HG03520 (cell line): ENCODE data around the gene TMEM164.
A peak's percentile ranks its signal among the peaks of the same experiment; 100 is the strongest.

Experiments used
- ATAC-seq: cut with Tn5 transposase; IDR thresholded peaks from one replicate; pipeline ENCODE4 v1.9.1; 2021; ENCODE audit warnings: mild to moderate bottlenecking, moderate library complexity; ENCODE audit not compliant: unreplicated experiment

The TMEM164 gene

GRCh38 chrX:110062919-110063318 is 60.0 kb downstream of the TMEM164 start:
- no peak for ATAC-seq

GRCh38 chrX:110066488-110067225 is 63.7 kb downstream of the TMEM164 start:
- no peak for ATAC-seq

GRCh38 chrX:110070970-110071369 is 68.1 kb downstream of the TMEM164 start:
- no peak for ATAC-seq

- no peak for ATAC-seq
Observed at GRCh38 chrX:110081320-110081719, 78.4 kb downstream of the TMEM164 start.

GRCh38 chrX:110081740-110082139 is 78.8 kb downstream of the TMEM164 start:
- no peak for ATAC-seq

- no peak for ATAC-seq
Observed at GRCh38 chrX:110082161-110082560, 79.2 kb downstream of the TMEM164 start.

GRCh38 chrX:110086162-110086915 is 83.4 kb downstream of the TMEM164 start:
- ATAC-seq: no peak

- peak; percentile 58 for ATAC-seq
Observed at GRCh38 chrX:110086916-110087484, 84.1 kb downstream of the TMEM164 start.

GRCh38 chrX:110087485-110088356 is 84.8 kb downstream of the TMEM164 start:
- ATAC-seq: no peak

- no peak for ATAC-seq
Observed at GRCh38 chrX:110089656-110090403, 86.9 kb downstream of the TMEM164 start.

- ATAC-seq: no peak
Observed at GRCh38 chrX:110097920-110098319, 95.0 kb downstream of the TMEM164 start.

GRCh38 chrX:110103344-110103743 is 100.4 kb downstream of the TMEM164 start:
- no peak for ATAC-seq

- no peak for ATAC-seq
Observed at GRCh38 chrX:110104078-110104477, 101.2 kb downstream of the TMEM164 start.

GRCh38 chrX:110108381-110108821 is 105.5 kb downstream of the TMEM164 start:
- ATAC-seq: no peak

GRCh38 chrX:110114260-110114776 is 111.4 kb downstream of the TMEM164 start:
- no peak for ATAC-seq

GRCh38 chrX:110116066-110116980 is 113.4 kb downstream of the TMEM164 start:
- no peak for ATAC-seq

GRCh38 chrX:110118530-110118929 is 115.6 kb downstream of the TMEM164 start:
- no peak for ATAC-seq

GRCh38 chrX:110119480-110119879 is 116.6 kb downstream of the TMEM164 start:
- ATAC-seq: no peak

- no peak for ATAC-seq
Observed at GRCh38 chrX:110120025-110120424, 117.1 kb downstream of the TMEM164 start.
